ENCODE results near the gene RAB8A. TPM values are rescaled to one million over a fixed set of nuclear protein-coding genes. Genes with fewer than 3 reads are reported as not detected.

Gene RAB8A
- total and polyA plus RNA-seq, 2 of the 8 experiments (the other 6 are each of a cell fraction or from before 2014, with no cell fraction given), result 65.8 to 97.0 TPM

GRCh38 chr19:16160445-16160942, 48.8 kb downstream of the RAB8A start (continued):
- TF ChIP-seq HDAC2 (IDR thresholded peaks at IDR 0.05; ENCODE audit: borderline replicate concordance in 1 of 2, low read depth in 2 of 2, low read length in 2 of 2) (no peak), SIRT6 (IDR thresholded peaks at IDR 0.05; ENCODE audit: low read length) (no peak), CHD2 (IDR thresholded peaks at IDR 0.05; ENCODE audit: low read length) (no peak), SIN3A (conservative IDR thresholded peaks at IDR 0.05 in 1 of 2, IDR thresholded peaks at IDR 0.05 in 1 of 2; ENCODE audit: low read depth in 1 of 2, low read length in 2 of 2) (no peak)

All from H1 (cell line).